AG04450 (cell line): ENCODE results near the gene NDFIP2. TPM values are rescaled to one million over a fixed set of nuclear protein-coding genes. Genes with fewer than 3 reads are reported as not detected.

ENCODE experiments used
- CTCF ChIA-PET: fragments of 300-600, 350-600 bp; formaldehyde crosslinking; extraction: SDS; loops from one replicate; lab custom pipeline; 2022; ENCODE audit warnings: antibody characterized with exemption, inconsistent platforms; lab: Charles Lee
- POLR2A ChIA-PET: fragments of 350-600 bp; formaldehyde crosslinking; extraction: SDS; loops from one replicate; lab custom pipeline; 2021; ENCODE audit warnings: antibody characterized with exemption, inconsistent platforms; lab: Yijun Ruan, JAX
- DNase-seq: peaks from one replicate; pipeline ENCODE4 v3.0.0-alpha.2; 2011; ENCODE audit warnings: low read depth, low spot score
- H3K27ac ChIP-seq: one replicate; pipeline ENCODE4 v1.5.1; 2012; ENCODE audit warnings: low read depth, low read length, control low read depth
- H3K27me3 ChIP-seq: one replicate; pipeline ENCODE4 v1.6.0; 2012; ENCODE audit warnings: low read length; ENCODE audit not compliant: control insufficient read depth, insufficient read depth
- H3K4me3 ChIP-seq: 2 replicates; pipeline ENCODE4 v1.5.1; 2011; ENCODE audit warnings: mild to moderate bottlenecking, low read depth, low read length, control low read depth
- H3K9me3 ChIP-seq: 2 replicates; pipeline ENCODE4 v1.5.1; 2012; ENCODE audit warnings: low read length; ENCODE audit not compliant: control insufficient read depth, insufficient read depth
- polyA plus RNA-seq: library from polyadenylated mRNA; depleted of rRNA; stranded (reverse); fragments of >200 nt; gene quantifications from 2 replicates; pipeline ENCODE4 v1.2.3, GENCODE V29; 2011
- TF ChIP-seq, protein P1 (sequence below): IDR thresholded peaks from 2 replicates; pipeline ENCODE4 v1.5.1; 2011; ENCODE audit warnings: low read depth, low read length, control low read depth, inconsistent platforms

NDFIP2 gene
- polyA plus RNA-seq, 1 experiment, result 33.0 TPM

GRCh38 chr13:79525064-79525857, 44.3 kb downstream of the NDFIP2 start:
- H3K9me3 ChIP-seq, result no peaks in the 10 kb centered on the region
- TF ChIP-seq, protein P1, sequence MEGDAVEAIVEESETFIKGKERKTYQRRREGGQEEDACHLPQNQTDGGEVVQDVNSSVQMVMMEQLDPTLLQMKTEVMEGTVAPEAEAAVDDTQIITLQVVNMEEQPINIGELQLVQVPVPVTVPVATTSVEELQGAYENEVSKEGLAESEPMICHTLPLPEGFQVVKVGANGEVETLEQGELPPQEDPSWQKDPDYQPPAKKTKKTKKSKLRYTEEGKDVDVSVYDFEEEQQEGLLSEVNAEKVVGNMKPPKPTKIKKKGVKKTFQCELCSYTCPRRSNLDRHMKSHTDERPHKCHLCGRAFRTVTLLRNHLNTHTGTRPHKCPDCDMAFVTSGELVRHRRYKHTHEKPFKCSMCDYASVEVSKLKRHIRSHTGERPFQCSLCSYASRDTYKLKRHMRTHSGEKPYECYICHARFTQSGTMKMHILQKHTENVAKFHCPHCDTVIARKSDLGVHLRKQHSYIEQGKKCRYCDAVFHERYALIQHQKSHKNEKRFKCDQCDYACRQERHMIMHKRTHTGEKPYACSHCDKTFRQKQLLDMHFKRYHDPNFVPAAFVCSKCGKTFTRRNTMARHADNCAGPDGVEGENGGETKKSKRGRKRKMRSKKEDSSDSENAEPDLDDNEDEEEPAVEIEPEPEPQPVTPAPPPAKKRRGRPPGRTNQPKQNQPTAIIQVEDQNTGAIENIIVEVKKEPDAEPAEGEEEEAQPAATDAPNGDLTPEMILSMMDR, result no peak
- ChIA-PET CTCF (no interaction called here), POLR2A (no interaction called here)
- H3K4me3 ChIP-seq, result no peak overlapping the region
- H3K27ac ChIP-seq, result no peak overlapping the region
- no peaks in the 10 kb centered on the region for H3K27me3 ChIP-seq
- no peak for DNase-seq

GRCh38 chr13:79527698-79528097, 46.7 kb downstream of the NDFIP2 start:
- DNase-seq, result no peak
- CTCF ChIA-PET, result interaction anchor here (2.8 to 5.3 kb wide), 2 partner anchors 14 to 104 kb away, joined by 11 to 56 read pairs; no protein-coding TSS in a partner anchor
- POLR2A ChIA-PET, result interaction anchor here (0.6 to 1.4 kb wide), 2 partner anchors 43 to 188 kb away, joined by 3 to 4 read pairs; no protein-coding TSS in a partner anchor
- Histone ChIP-seq H3K9me3 (no peaks in the 10 kb centered on the region), H3K4me3 (no peak overlapping the region), H3K27ac (no peak overlapping the region), H3K27me3 (no peaks in the 10 kb centered on the region)
- TF ChIP-seq, protein P1, result no peak

DNA sequence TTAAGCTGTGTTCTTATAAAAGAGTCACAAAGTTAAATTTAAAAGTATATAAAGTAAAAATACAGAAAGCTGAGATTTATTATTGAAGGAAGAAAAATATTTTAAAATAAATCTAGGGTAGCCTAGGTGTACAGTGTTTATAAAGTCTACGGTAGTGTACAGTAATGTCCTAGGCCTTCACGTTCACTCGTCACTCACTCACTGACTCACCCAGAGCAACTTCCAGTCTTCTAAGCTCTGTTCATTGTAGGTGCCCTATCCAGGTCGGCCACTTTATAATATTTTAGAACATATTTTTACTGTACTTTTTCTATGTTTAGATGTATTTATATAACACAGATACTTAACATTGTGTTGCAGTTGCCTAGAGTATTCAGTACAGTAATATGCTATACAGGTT, 47.4 kb downstream of the NDFIP2 start:
- Histone ChIP-seq H3K27me3 (no peaks in the 10 kb centered on the region), H3K27ac (no peak overlapping the region), H3K9me3 (no peaks in the 10 kb centered on the region), H3K4me3 (no peak overlapping the region)
- DNase-seq, result no peak
- TF ChIP-seq, protein P1, result no peak
- POLR2A ChIA-PET, result interaction anchor here (0.6 to 1.4 kb wide), 2 partner anchors 43 to 188 kb away, joined by 3 to 4 read pairs; no protein-coding TSS in a partner anchor
- CTCF ChIA-PET, result interaction anchor here (2.8 to 5.3 kb wide), 2 partner anchors 13 to 104 kb away, joined by 11 to 56 read pairs; no protein-coding TSS in a partner anchor

DNA sequence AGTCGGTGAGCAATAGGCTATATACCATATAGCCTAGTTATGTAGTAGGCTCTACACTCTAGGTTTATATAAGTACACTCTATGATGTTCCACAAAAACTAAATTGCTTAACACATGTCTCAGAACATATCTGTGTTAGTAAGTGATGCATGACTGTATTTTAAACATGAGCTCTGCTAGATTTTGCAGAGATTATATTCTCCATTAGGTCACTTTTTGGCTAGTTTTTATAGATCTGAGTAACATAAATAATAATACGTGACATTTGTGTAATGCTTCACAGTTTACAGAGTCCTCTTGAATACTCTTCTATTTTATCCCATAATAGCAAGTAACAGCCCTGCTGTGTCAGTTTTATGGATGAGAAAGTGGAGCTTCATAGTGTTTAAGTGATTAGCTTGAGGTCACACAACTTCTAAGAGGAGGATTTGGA, 47.8 kb downstream of the NDFIP2 start:
- no peak overlapping the region for H3K4me3 ChIP-seq
- TF ChIP-seq, protein P1, result no peak
- ChIA-PET CTCF (interaction anchor here (2.8 to 5.3 kb wide), 2 partner anchors 13 to 105 kb away, joined by 11 to 56 read pairs; no protein-coding TSS in a partner anchor), POLR2A (interaction anchor here (1.4 kb wide), 1 partner anchor 44 kb away, joined by 4 read pairs; no protein-coding TSS in a partner anchor)
- no peaks in the 10 kb centered on the region for H3K27me3 ChIP-seq
- DNase-seq, result no peak
- H3K27ac ChIP-seq, result no peak overlapping the region
- no peaks in the 10 kb centered on the region for H3K9me3 ChIP-seq

GRCh38 chr13:79529817-79530216, 48.9 kb downstream of the NDFIP2 start:
- TF ChIP-seq, protein P1, result no peak
- Histone ChIP-seq H3K27me3 (no peaks in the 10 kb centered on the region), H3K27ac (no peak overlapping the region), H3K4me3 (no peak overlapping the region), H3K9me3 (no peaks in the 10 kb centered on the region)
- POLR2A ChIA-PET, result no interaction called here
- CTCF ChIA-PET, result interaction anchor here (0.6 to 5.3 kb wide), 2 partner anchors 12 to 106 kb away, joined by 3 to 56 read pairs; no protein-coding TSS in a partner anchor
- no peak for DNase-seq
